Kidney capillary endothelial cell (primary cell): Measurements from ENCODE around the gene LPIN1.

Experiments
- DNase-seq: peaks from one replicate; pipeline ENCODE4 v3.0.0-alpha.2; 2018; ENCODE audit warnings: low spot score

The LPIN1 gene

GRCh38 chr2:11784747-11785610 lies 38.5 kb downstream of the LPIN1 start:
- DNase-seq, result peak; percentile 42

- no peak for DNase-seq
Observed at GRCh38 chr2:11785611-11785940, 39.1 kb downstream of the LPIN1 start.

DNA sequence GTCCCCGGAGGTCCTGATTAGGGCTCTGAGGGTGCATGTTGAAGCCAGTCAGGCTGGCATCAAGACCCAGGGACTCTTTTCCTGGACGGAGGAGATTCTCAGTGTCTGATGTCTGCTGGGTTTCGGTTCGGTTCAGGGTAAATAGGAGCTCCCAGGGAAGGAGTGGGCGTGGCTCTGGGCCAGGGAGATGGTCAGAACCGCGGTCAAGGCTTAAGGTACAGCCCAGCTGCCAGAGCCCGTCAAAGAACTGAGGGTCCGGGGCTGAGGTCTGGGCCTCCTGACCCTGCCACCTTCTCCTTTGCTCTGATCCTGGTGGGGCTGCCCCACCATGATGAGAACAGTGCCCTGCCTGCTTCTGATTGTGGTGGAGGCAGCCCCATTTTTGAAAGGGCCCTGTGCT lies 39.8 kb downstream of the LPIN1 start:
- no peak for DNase-seq

DNA sequence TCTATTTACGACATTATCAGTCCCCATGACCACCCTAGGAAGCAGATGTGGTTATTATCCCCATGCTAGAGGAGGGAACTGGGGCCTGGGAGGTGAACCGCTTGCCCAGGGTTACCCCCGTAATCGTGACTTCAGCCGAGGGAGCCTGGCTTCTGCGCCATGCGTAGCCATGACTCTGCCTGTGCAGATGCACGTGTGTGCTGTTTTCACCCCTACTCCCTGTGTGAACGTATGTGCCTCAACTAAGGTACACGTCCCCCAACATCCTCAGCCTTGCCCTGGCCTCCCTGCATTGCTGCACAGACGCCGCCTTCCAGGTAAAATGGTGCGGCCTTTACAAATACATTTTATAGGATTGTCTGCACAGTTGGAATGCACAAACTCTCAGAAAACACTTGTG lies 40.2 kb downstream of the LPIN1 start:
- DNase-seq, result no peak

DNA sequence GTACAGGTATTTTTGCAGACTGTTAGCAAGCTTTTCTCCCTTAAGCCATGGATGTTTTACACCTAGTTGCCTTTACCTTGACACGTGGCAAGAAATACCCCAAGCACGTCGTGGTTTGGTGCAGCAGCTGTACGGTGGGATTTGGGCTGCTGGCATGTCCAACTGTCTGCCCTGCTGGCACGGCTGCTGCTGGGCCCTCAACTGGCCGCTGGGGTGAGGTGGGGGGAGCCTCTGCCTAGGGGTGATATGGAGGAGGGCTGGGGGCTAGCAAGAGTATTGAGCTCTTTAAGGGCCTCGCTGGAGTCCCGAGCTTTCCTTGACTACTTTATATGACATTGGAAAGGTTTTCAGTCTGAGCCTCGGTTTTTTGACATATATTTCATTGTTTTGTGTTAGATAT lies 41.6 kb downstream of the LPIN1 start:
- DNase-seq, result no peak

DNA sequence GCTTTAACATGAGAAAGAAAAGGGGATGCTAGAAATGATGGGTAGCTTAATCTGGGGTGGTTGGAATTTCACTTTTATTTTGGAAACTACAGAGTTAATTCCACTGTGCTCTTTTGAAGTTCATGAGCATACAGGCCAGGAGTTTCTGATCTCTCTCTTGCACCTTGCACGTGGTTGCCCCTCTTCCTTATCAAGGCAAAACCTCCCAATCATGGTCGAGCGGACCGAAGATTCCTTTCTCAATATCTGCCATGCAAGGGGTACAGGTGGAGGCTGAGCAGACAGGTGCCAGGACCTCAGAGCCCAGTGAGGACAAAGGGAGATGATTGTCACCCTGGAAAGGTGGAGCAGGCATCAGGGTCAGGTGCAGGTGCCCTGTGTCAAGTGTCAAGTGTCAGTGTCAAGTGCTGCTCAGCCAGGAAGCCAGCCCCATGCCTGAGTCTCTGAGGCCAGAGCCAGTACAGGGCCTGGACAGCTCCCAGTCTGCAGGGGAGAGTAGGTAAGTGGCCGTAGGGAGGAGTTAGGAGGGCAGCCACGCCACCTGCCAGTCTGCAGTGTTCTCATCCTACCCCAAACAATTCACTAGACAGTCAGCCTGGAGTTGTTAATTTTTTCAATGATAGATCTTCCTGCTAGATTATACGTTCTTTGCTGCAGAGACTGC lies 42.2 kb downstream of the LPIN1 start:
- DNase-seq, result no peak

DNA sequence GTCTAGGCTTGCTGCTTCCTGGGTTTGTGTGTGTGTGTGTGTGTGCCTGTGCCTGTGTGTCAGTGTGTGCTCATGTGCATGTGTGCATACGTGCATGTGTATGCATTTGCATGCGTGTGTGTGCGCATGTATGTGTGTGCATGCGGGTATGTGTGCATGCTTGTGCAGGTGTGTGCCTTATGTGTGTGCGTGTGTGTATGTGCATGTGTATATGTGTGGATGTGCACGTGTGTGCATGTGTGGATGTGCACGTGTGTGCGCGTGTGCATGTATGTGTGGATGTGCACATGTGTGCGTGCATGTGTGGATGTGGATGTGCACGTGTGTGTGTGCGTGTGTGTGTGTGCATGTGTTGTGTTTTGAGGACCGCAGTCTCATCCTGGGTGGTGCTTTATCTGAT lies 42.8 kb downstream of the LPIN1 start:
- no peak for DNase-seq

GRCh38 chr2:11790228-11790627 lies 43.8 kb downstream of the LPIN1 start:
- DNase-seq, result no peak

DNA sequence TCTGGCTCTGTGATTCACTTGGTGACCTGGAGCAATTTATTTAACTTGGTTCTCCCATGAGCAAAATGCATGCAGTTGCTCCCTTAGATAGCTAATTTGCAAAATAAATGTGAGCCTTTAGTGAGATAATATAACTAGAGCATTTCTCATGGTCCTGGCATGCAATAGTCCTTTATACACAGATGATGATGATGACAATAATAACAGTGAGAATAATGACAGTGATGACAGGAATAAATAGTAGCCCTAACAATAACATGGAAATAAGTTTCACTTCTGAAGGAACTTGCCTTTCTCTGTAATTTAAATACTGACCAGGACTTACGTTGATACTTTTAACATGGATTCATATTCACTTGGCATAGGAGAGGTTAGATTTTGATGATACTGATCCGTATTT lies 49.2 kb downstream of the LPIN1 start:
- no peak for DNase-seq

- no peak for DNase-seq
Observed at GRCh38 chr2:11796190-11797171, 50.0 kb downstream of the LPIN1 start.

DNA sequence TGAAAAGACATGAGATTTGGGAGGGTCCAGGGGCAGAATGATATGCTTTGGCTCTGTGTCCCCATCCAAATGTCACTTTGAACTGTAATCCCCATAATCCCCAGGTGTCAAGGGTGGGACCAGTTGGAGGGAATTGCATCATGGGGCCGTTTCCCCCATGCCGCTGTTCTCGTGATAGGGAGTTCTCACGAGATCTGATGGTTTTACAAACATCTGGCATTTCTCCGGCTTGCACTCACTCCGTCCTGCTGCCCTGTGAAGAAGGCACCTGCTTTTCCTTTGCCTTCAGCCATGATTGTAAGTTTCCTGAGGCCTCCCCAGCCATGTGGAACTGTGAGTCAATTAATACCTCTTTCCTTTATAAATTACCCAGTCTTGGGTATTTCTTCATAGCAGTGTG lies 51.4 kb downstream of the LPIN1 start:
- DNase-seq, result no peak

- no peak for DNase-seq
Observed at GRCh38 chr2:11798701-11799435, 52.4 kb downstream of the LPIN1 start.

DNA sequence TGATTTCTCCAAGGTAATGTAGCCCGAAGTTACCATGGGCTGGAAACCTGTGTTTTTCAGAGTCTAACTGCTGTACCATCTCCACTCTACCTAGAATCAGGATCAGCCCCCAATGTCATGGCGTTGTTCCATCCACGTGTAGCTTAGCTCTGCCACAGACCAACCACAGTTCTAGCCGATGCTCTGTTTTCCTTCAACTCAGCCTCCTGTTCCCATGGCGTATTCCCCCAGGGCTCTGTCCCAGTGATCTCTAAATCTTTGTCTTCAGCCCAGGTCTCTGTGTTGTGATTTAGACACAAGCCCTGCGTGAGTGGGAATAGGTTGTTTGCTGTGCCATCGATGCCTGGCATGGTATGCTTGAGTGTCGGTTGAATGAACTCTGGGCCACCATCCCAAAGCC lies 53.4 kb downstream of the LPIN1 start:
- no peak for DNase-seq

GRCh38 chr2:11802782-11803191 lies 56.4 kb downstream of the LPIN1 start:
- DNase-seq, result no peak

DNA sequence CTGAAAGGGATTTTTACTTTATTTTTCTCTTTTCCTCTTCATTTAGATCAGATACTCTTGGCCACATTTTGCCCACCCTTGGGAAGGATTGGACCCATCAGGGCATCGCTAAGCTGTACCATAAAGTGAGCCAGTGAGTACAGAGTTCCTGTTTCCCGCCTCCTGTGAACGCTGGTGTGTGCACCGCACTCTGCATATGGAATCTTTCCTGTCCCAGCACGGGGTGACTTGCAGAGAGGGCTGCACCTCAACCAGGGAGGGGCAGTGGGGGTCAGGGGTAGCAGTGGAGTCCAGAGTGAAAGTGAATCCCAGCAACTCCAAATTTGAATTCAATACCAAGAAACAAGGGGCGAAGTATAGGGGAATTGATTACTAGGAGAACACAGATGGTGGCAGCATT lies 58.6 kb downstream of the LPIN1 start:
- no peak for DNase-seq

GRCh38 chr2:11805920-11806319 lies 59.5 kb downstream of the LPIN1 start:
- DNase-seq, result no peak

DNA sequence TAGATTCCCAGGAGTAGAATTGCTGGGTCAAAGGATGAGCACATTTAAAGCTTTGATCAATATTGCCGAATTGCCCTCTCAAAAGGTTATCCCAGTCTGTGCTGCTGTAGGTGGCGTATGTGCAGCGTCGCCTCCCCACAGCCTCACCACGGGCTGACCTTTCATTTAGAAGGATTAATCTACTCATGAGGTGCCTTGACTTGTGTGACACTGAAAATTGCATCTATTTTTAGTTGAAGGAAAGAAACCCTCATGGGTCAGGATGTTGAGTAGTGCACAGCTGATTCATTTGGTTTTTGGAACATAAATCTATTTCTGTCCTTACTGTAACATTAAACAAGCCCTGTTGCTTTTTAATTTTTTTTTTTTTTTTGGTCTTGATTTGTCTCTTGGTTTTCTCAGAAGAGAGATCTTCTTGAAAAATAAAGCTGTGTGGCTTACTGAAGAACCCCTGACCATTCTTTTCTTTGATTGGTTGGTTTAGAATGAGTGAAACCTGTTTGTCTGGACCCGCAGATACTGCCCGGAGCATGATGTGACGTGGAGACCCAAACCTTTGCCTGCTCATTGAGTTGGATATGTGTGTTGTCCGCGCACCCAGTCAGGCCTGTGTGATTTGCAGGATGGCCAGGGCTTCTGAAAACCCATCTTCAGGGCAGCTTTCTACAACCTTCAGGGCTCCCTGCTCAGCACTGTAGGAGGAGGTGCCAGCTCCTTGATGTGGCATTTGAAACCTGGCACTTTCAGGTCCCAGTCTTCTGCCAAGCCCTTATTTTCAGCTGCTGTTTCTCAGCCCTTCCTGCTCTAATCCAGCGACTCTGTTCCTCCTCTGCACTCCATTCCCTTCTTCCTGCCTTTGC lies 61.0 kb downstream of the LPIN1 start:
- DNase-seq, result no peak

- DNase-seq, result no peak
Observed at GRCh38 chr2:11808016-11808400, 61.6 kb downstream of the LPIN1 start.

DNA sequence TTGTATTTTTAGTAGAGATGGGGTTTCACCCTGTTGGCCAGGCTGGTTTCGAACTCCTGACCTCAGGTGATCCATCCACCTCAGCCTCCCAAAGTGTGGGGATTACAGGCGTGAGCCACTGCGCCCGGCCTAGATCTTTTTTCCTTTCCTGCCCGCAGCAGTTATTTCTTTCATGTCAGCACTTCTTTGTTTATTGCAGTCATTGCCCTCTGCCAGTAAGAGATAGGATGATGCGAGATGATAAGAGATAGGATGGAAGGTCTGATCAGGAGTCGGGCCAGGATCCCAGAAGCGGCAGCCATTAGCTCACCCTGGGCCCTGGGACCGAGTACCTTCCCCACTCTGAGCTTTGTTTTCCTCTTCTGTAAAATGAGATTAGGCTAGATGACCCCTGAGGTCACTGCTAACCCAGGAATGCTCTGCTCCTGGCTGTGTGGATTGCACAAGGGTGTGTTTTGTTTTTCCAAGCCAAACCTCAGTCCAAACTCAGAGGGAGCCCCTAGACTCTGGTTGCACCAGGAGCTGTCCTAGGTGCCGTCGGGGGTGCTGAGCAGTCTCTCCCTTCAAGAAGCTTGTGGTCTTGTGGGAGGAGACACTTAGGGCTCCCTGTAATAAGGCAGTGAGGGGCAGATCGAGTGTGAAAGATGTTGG lies 63.3 kb downstream of the LPIN1 start:
- DNase-seq, result no peak

GRCh38 chr2:11810237-11810977 lies 64.0 kb downstream of the LPIN1 start:
- DNase-seq, result no peak
